ENCODE measurements around the gene PATJ.

- TF ChIP-seq, protein P1, sequence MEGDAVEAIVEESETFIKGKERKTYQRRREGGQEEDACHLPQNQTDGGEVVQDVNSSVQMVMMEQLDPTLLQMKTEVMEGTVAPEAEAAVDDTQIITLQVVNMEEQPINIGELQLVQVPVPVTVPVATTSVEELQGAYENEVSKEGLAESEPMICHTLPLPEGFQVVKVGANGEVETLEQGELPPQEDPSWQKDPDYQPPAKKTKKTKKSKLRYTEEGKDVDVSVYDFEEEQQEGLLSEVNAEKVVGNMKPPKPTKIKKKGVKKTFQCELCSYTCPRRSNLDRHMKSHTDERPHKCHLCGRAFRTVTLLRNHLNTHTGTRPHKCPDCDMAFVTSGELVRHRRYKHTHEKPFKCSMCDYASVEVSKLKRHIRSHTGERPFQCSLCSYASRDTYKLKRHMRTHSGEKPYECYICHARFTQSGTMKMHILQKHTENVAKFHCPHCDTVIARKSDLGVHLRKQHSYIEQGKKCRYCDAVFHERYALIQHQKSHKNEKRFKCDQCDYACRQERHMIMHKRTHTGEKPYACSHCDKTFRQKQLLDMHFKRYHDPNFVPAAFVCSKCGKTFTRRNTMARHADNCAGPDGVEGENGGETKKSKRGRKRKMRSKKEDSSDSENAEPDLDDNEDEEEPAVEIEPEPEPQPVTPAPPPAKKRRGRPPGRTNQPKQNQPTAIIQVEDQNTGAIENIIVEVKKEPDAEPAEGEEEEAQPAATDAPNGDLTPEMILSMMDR (IDR thresholded peaks at IDR 0.05), result no peak
- no peak for TF ChIP-seq POLR2A (IDR thresholded peaks at IDR 0.05)
These were observed 335.5 kb downstream of the PATJ start for GRCh38 chr1:62077821-62078220.
